ENCODE results near the gene TSKU.
"Not testable (repeated sequence)": the region's sequence is repeated elsewhere in the genome, so short reads cannot be mapped to it uniquely, and the experiment has no call there.

TSKU gene

DNA sequence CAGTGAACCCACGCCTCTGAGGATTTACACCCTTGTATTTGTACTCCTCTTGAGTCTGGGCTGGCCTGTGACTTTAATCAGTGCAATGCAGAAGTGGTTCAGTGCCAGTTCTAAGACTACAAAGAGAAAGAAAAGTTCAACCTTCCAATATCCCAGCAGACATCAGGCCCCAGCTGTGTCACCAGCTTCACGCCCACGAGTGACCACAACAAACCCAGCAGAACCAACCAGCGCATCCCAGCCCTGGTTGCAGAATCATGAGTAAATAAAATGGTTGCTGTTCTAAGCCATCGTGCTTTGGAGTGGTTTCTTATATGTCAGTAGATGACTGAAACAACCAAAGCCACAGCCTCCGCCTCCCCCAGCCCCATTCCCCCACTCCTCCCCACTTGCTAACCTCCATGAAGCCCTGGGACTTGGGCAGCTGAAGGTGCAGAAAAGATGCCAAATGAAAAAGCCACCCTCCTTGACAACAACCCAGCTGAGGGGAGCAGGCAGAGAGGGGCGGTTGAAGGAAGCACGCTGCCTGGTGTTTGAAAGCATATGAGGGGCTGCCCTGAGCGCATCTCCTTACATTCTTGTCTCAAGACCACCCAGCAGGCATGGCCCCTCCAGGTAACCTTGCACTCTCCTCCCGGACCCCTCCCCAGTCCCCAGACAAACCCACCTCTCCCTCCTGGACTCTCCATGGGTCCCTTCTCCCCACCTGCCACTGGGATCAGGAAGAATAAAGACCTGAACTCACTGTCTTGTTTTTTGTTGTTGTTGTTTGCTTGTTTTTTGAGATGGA lies 20.9 kb downstream of the TSKU start:
- no peak for DNase-seq

DNA sequence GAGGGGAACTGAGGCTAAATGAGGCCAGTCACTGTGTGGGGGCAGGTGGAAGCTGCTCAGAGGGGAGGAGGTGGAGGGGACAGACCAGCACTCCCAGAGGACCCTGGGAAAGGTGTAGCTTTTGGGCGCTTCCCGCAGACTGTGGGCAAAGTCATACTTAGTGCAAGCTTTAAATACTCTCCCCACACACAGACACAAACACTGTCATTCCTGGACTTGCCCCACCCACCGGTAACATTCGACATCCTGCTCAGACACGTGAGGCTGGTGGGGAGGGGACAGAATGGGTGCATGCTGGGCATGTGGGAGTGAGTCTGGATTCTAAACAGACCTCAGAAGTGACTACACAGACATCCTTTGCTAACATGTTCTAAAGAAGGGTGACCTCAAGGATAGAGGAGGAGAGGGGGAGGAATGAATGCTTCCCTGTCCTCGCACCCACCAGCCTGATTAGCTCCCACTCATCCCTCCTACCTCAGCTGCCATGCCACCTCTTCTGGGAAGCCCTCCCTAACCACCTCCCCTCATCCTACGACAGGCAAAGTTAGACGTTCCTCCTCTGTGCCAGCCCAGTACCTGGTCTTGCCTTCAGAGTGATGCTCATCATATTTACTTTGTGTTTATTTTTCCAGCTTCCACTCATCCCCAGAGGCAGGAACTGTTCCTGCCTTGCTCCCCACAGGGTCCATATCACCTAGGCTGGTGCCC lies 22.2 kb downstream of the TSKU start:
- DNase-seq = no peak

DNA sequence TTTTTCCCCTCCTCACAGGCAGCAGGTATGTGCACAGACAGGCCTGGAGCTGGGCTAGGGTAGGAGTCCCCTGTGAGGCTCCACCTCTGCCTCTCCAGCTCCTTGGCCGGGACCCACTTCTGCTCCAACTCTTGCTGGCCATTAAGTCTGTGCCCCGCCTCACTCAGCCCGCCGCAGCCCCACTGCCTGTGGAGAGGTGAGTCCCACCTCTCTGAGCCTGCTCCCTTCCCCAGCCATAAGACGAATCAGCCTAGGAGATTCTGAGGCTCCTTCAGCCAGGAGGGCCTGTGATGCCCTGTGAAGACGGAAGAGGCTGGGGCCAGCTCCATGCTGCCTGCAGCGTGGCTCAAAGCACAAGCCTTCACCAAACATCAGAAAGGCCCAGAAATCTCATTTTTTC lies 23.0 kb downstream of the TSKU start:
- DNase-seq = no peak

DNA sequence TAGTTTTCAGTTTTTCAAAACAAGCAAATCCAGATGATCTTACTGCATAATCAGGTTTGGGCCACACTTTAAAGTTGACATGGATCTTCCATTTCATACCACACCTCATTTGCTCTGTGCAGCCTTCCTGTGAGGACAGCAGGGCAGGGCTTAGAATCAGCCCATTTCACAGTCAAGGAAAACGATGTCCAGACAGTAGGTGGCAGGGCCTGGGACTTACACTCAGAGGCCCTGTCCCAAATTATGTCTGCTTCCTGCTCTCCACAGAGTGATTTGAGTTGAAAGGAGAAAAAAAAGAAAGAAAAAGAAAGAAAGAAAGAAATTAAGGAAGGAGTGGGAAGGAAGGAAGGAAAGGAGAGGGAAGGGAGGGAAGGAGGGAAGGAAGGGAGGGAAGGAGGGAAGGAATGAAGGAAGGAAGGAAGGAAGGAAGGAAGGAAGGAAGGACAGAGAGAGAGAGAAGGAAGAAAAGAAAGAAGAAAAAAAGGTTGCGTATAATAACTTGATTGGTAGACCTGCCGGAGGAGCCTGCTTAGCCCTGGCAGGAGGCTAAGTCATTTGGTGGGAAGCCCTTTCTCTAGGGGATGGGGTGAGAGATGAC lies 23.6 kb downstream of the TSKU start:
- no peak for DNase-seq

DNA sequence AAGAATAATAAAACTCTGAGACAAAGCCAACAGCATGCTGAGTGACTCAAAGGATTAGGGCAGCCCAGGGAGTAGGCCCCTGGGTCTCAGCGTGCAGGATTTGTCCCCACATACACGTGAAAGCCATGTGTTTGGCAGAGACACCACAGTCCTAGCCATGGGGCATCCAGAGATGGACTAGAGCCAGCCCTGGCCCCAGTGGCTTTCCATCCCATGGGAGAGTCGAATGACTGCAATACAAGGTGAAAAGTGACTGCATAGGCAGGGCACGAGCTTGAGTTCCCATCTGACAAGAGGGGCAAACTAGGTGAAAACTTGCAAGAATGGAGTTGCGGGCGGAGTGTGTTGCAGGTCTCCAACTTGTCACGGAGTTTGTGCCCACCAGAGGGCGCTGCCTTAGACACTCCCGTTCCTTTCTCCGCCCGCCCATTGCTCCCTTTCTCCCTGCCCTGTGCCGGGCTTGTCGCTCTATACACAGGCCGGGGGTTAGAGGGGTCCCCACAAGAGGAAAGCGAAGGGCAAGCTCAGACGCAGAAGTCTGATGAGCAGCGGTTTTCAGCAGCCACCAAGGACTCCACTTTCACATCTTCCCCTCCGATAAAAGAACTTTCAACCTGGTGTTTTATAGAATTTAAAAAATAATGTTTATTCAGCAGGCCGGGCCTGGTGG lies 24.2 kb downstream of the TSKU start:
- DNase-seq = peak; percentile 94

DNA sequence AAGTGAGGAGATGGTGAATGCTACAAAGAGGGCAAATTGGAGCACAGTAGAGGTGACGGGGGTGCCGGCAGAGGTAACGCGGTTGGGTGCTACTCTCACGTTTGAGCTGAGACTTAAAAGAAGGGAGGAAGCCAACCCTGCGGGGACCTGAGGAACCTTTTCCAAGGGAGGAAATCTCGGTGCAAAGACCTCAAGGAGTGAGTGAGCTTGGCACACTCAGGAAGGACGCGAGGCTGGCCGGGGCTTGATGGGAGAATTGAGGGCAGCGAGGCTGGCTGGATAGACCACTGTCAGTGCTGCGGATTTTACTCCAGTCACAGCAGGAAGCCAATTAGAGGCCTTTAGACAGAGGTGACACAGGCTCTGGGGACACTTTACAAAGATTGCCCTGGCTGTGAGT lies 25.0 kb downstream of the TSKU start:
- peak; percentile 81 for DNase-seq

DNA sequence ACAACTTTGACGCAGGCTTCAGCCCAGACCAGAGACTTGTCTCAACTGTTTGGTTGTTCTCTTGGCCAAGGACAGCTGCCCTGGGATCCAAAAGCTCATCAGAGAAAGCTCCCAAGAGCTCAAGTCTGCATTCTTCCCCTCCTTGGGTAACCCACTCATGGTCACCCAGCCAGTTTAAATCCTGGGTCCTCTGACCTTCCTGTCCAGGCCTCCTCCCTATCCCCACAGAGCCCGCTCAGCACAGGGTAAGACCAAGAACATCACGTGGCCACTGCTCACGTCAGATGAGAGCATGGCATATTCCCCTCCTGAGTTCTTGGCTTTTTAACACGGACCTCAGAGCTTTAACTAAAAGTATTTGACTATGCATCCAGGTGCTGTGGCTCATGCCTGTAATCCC lies 25.8 kb downstream of the TSKU start:
- no peak for DNase-seq

DNA sequence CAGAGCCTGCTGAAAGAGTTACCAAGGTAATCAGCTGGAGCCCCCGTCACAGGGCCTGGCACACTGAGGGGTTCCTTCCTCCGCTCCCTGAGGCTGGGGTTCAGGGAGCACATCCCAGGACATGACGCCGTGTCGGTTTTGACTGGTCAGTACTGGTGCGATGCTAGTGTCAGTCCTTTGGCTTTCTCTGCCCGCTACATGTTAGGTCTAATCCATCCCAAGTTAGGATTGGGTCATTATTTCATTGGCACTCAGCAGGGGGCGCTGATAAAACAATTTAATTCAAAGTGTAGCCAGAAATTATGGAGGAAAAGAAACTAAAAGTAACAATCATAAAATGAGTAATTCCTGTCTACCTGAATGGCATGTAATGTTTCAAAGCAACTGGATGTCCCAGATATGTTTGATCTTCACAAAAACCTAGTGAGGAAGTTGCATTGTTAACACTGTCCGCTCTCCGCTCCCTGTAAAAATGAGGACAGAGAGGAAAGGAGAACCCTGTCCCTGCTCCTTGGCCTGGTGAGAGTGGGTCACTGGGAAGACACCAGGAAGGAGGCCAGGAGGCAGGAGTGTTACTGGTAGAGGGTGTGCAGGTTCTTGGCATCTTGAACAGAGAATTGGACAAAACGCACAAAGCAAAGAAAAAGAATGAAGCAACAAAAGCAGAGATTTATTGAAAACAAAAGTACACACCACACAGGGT lies 27.1 kb downstream of the TSKU start:
- no peak for DNase-seq

DNA sequence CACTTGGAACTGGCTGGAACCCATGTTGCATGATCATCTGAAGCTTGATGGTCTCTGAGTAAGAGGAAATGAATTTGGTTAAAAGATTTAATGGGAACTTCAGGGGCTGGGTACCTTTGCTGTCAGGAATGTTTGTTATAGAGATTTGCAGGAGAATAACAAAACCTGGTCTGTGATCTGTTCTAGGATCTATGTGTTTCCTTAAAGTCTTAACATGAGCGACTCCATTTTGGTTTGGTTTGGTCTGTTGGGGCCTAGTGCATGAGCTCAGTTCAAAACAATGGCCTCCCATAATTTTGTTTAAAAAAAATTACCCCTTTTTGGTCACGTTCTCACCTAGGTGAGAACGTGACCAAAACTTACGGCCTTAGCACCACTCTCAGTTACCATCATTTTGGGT lies 28.1 kb downstream of the TSKU start:
- DNase-seq = no peak

DNA sequence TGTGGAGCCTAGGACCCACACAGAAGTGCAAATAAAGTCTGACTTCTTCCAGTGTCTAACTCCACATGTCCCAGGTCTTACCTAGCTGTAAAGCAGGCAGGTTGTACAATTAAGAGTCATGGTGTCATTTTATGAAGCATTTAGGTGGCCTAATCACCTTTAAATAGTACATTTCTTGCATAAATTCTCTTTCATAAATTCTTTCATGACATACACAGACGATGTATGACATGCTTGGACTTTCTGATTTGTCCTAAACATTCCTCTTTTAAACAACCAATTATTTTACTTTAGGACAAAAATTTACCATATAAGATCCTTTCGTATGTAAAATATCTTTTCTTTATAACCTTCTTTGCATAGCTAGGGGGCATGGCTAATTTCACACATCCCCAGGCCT lies 31.3 kb downstream of the TSKU start:
- DNase-seq = no peak

DNA sequence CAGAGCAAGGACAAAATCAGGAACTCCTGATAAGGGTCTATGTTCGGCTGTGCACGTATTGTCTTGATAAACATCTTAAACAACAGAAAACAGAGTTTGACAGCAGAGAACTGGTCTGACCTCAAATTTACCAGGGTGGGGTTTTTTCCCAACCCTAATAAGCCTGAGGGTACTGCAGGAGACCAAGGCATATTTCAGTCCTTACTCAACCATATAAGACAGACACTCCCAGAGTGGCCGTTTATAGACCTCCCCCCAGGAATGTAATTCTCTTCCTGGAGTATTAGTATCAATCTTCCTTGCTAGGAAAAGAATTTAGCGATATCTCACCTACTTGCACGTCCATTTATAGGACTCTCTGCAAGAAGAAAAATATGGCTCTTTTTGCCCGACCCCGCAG lies 32.5 kb downstream of the TSKU start:
- not testable (repeated sequence) for DNase-seq

DNA sequence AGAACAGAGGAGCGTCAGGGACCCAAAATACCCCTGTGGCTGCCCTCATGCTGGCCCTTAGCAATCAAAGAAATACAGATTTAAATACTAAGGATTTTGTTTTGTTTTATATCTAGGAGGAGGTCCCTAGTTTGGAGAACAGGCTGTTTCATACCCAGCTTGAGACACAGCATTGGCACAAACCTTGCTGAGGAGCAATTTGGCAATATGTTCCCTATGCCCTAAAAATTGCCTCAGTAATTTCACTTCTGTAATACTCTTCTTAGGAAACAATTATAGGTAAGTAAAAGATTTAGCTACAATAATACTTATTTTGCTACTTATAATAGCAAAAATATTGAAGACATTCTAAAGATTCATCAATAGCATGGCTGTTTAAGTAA lies 37.0 kb downstream of the TSKU start:
- DNase-seq = no peak

DNA sequence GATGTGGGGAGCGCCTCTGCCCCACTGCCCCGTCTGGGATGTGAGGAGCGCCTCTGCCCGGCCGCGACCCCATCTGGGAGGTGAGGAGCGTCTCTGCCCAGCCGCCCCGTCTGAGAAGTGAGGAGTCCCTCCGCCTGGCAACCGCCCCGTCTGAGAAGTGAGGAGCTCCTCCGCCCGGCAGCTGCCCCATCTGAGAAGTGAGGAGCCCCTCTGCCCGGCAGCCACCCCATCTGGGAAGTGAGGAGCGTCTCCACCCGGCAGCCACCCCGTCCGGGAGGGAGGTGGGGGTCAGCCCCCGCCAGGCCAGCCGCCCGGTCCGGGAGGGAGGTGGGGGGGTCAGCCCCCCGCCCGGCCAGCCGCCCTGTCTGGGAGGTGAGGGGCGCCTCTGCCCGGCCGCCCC lies 38.2 kb downstream of the TSKU start:
- DNase-seq = not testable (repeated sequence)

DNA sequence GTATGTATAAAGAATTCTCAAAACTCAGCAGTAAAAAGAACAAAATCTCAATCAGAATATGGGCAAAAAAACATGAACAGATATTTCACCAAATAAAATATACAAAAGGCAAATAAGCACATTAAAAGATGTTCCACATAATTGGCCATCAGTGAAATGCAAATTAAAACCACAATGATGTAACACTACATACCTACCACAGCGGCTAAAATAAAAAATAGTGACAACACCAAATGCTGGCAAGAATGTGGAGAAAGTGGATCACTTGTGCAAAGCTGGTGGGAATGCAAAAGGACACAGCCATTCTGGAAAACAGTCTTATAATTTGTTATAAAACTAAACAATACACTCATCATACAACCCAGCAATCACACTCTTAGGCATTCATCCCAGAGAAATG lies 39.2 kb downstream of the TSKU start:
- DNase-seq = no peak

DNA sequence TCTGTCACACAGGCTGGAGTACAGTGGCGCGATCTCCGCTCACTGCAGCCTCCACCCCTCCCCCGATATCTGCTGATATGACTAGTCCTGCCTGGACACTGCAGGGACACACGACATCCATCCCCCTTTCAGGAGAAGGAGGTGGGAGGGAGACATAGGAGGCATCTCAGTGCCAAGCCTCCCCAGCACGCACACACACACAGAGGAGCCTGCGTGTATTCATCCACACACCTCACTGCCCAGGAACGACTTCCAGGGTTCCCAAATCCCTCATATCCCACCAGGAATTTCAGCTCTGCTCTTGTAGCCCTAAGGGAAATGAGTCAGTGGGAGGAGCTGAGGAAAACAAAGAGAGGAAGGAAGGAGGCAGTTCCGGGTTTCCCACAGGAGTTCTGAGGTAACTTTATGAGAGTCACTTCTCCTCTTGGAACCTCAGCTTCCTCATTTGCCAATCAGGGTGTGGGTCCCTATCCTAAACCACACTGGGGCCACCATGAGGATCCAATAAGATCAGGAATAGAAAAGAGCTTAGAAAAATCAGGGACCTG lies 40.4 kb downstream of the TSKU start:
- DNase-seq = peak; percentile 56

DNA sequence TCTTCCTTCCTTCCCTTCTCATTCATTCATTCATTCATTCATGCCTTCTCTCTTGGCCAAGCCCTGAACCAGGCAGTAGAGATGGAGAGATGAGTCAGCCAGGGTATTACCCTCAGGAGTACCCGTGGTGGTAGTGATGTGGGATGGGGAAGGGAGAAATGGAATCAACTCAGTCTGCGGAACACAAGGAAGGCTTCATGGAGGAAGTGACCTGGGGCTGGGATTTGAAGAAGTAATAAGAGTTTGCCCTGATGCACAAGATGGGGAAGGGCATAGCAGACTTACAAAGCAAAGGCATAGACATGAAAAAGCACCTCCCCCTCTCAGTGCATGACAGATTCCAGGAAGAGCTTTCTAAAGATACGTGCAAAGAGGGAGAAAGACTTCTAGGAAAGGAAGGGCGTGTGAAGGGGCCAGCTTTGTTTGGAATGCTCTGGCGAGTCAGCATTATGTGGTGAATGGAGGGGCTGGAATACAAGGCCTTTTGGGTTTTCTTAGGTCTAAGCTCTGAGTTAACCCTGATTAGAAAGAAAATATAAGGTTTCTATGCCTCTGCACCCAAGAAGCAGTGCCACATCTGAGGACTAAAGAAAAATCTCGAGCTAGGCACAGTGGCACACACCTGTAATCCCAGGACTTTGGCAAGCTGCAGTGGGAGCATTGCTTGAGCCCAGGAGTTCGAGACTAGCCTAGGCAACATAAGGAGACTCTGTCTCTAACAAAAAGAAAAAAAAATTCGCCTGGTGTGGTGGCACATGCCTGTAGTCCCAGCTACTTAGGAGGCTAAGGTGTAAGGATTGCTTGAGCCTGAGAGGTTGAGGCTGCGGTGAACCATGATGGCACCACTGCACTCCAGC lies 41.2 kb downstream of the TSKU start:
- DNase-seq = no peak

DNA sequence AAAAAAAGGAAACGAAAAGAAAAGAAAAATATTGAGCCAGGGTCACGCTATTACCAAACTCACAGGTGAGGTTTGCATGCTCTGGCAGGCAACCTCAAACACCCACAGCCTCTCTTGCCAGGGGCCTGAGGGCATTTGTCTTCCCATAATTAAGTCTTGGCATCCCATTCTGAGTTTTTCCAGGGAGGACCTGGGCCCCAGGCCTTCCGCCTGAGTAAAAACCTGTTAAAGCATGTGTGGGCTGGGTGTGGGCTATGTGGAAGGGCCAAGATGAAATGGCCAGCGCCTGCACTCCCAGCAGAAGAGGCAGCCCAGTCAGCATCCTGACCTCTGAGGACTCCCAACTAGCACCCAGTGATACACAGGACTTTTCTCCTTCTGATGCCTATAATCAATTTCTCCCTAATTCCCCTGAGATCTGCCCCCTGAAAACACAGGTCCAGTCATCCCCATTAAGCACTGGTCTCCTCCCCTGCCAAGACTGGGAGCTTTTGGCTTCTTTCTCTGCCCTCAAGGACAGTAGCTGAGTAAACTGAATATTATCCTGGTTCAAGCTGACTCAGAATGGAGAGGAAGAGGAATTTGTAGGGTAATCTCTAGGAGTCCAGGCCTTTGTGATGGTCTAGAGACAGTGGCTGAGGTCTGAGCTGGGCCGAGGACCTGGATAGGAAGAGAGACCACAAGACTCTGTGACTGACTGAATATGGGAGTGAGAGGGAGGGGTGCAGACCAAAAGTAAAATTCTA lies 42.0 kb downstream of the TSKU start:
- no peak for DNase-seq

DNA sequence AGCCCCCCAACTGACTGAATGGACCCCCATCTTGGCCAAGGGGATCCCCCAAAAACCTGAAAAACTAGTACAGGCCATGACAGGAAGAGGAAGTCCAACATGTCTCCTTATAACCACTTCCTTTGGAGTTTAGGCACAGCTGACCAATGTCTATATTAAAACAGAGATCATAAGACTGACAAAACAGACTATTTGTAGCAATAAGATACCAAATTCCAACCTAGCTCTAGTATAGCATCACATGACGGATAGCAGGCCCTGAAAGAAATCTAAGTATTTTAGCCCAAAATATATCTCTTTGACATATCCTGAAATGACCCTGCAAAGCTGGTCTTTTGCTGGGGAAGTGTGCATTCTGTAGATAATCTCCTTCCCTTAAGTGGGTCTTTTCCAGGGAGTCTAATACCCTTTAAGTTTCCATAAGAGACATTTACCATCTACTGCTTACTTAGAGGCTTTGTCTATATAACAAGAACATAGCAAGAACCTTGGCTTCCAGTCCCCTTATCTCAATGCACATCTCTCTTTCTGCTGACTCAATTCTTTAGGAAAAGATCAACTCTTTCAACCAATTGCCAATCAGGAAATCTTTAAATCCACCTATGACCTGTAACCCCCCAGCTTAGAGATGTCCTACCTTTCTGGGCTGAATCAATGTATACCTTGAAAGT lies 42.7 kb downstream of the TSKU start:
- no peak for DNase-seq

DNA sequence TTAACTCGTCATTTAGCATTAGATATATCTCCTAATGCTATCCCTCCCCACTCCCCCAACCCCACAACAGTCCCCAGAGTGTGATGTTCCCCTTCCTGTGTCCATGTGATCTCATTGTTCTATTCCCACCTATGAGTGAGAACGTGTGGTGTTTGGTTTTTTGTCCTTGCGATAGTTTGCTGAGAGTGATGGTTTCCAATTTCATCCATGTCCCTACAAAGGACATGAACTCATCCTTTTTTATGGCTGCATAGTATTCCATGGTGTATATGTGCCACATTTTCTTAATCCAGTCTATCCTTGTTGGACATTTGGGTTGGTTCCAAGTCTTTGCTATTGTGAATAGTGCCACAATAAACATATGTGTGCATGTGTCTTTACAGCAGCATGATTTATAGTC lies 43.4 kb downstream of the TSKU start:
- DNase-seq = not testable (repeated sequence)

DNA sequence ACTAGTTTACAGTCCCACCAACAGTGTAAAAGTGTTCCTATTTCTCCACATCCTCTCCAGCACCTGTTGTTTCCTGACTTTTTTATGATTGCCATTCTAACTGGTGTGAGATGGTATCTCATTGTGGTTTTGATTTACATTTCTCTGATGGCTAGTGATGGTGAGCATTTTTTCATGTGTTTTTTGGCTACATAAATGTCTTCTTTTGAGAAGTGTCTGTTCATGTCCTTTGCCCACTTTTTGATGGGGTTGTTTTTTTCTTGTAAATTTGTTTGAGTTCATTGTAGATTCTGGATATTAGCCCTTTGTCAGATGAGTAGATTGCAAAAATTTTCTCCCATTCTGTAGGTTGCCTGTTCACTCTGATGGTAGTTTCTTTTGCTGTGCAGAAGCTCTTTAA lies 43.8 kb downstream of the TSKU start:
- DNase-seq = not testable (repeated sequence)

Measured in eye (tissue), 1 donor.